Measurements from ENCODE around the gene CEACAM16.

GRCh38 chr19:44662691-44663385, 36.1 kb upstream of the CEACAM16 start:
- no peak for TF ChIP-seq CTCF (optimal IDR thresholded peaks at IDR 0.05 in 1 of 3, IDR thresholded peaks at IDR 0.05 in 1 of 3, conservative IDR thresholded peaks at IDR 0.05 in 1 of 3; ENCODE audit: extremely low read depth in 1 of 3, insufficient read depth in 2 of 3, low read length in 3 of 3)
- TF ChIP-seq EZH2 (IDR thresholded peaks at IDR 0.05; ENCODE audit: low read length): no peak
